MG63 (cell line): Measurements from ENCODE around the gene RAB1B. TPM values are rescaled to one million over a fixed set of nuclear protein-coding genes. Genes with fewer than 3 reads are reported as not detected.

Experiments
- DNase-seq: peaks from one replicate; pipeline ENCODE4 v3.0.0-alpha.2; 2020
- H3K27me3 ChIP-seq: fragments of 250-450 bp; sonication (Bioruptor Pico); 2 replicates; pipeline ENCODE4 v1.5.1; 2020; ENCODE audit warnings: mild to moderate bottlenecking, moderate library complexity
- H3K36me3 ChIP-seq: fragments of 250-450 bp; sonication (Bioruptor Pico); 2 replicates; pipeline ENCODE4 v1.5.1; 2020; ENCODE audit warnings: mild to moderate bottlenecking, moderate library complexity
- H3K4me3 ChIP-seq: fragments of 250-450 bp; sonication (Bioruptor Pico); 2 replicates; pipeline ENCODE4 v1.5.1; 2020; ENCODE audit warnings: mild to moderate bottlenecking, moderate library complexity
- H3K9me3 ChIP-seq: fragments of 250-450 bp; sonication (Bioruptor Pico); 2 replicates; pipeline ENCODE4 v1.5.1; 2020; ENCODE audit warnings: mild to moderate bottlenecking, moderate library complexity
- total RNA-seq: library from RNA; depleted of rRNA; stranded (reverse); fragments of >200 nt; shearing (Covaris generic); gene quantifications from 2 replicates; pipeline ENCODE4 v1.2.3, GENCODE V29; 2014; ENCODE audit warnings: low replicate concordance

Gene RAB1B
- total RNA-seq, 1 experiment from 2014 or later: 103 TPM

DNA sequence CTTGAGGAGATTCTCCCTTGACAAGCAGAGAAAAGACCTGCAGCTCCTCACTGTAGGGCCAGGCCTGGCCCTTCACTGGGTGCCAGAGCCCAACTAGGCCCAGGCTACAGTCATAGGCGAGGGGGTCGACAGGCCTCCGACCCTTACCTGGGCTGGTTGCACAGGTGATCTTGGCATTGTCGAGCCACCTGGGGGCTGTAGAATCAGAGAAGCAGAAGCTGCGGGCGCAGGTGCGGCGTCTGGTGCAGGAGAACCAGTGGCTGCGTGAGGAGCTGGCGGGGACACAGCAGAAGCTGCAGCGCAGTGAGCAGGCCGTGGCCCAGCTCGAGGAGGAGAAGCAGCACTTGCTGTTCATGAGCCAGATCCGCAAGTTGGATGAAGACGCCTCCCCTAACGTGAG, 6.9 kb upstream of the RAB1B start:
- Histone ChIP-seq H3K36me3 (peaks cover 42% of the 10 kb centered on the region), H3K9me3 (no peaks in the 10 kb centered on the region), H3K4me3 (no peak overlapping the region), H3K27me3 (no peaks in the 10 kb centered on the region)
- no peak for DNase-seq

GRCh38 chr11:66262191-66262590, 6.2 kb upstream of the RAB1B start:
- H3K27me3 ChIP-seq: no peaks in the 10 kb centered on the region
- H3K36me3 ChIP-seq: peaks cover 46% of the 10 kb centered on the region

DNA sequence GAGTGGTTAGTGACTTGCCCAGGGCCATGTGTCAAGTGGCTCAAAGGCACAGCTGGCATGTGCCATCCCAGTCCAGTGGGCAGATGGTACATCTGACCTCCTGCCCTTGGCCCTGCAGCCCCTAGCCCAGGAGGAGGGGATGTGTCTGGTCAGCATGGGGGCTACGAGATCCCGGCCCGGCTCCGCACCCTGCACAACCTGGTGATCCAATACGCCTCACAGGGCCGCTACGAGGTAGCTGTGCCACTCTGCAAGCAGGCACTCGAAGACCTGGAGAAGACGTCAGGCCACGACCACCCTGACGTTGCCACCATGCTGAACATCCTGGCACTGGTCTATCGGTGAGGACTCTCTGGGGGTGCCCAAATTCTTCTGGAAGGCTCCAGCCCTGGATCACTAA, 5.7 kb upstream of the RAB1B start:
- no peak for DNase-seq
- Histone ChIP-seq H3K4me3 (no peak overlapping the region), H3K9me3 (no peaks in the 10 kb centered on the region), H3K27me3 (no peaks in the 10 kb centered on the region), H3K36me3 (peaks cover 47% of the 10 kb centered on the region)

More at GRCh38 chr11:66262191-66262590, 6.2 kb upstream of the RAB1B start:
- H3K4me3 ChIP-seq: no peak overlapping the region
- no peaks in the 10 kb centered on the region for H3K9me3 ChIP-seq
- no peak for DNase-seq

DNA sequence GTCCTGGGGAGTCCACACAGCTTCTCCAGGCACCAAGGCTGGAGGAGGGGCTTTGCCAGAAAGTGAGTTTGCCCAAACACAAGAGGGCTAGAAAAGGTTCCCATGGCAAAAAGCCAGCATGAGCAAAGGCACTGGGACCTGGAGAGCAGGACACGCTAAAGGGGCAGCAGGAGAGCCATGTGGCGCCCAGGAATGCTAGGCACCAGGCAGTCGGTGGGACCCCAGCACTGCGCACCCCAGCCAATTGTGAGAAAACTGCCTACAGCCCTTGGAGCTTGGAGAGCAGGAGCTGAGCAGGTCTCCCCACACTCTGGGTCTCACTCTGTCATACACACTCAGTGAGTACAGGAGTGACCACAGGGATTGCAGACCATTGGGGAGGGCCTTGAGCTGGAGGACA, 5.2 kb upstream of the RAB1B start:
- Histone ChIP-seq H3K36me3 (peaks cover 47% of the 10 kb centered on the region), H3K27me3 (no peaks in the 10 kb centered on the region), H3K4me3 (no peak overlapping the region), H3K9me3 (no peaks in the 10 kb centered on the region)
- no peak for DNase-seq

- Histone ChIP-seq H3K9me3 (no peaks in the 10 kb centered on the region), H3K4me3 (no peak overlapping the region), H3K27me3 (no peaks in the 10 kb centered on the region), H3K36me3 (peaks cover 47% of the 10 kb centered on the region)
- no peak for DNase-seq
Observed at GRCh38 chr11:66263785-66264184, 4.7 kb upstream of the RAB1B start.

GRCh38 chr11:66264383-66264782, 4.1 kb upstream of the RAB1B start:
- peaks cover 42% of the 10 kb centered on the region for H3K36me3 ChIP-seq
- no peaks in the 10 kb centered on the region for H3K9me3 ChIP-seq
- no peak overlapping the region for H3K4me3 ChIP-seq
- no peak for DNase-seq
- H3K27me3 ChIP-seq: no peaks in the 10 kb centered on the region

DNA sequence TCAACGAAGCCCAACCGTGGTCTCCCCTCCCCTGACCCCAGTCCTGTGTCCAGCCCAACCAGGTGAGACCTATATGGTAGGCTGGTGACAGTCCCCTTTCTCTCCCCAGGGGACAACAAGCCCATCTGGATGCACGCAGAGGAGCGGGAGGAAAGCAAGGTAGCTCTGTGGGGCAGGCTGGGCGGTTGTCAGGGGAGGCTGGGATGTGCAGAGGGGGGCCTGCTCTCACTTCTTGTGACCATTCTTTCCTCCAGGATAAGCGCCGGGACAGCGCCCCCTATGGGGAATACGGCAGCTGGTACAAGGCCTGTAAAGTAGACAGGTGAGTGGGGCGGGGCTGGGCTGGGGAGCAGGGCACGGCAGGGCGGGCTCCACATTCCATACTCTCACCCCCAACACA, 3.5 kb upstream of the RAB1B start:
- Histone ChIP-seq H3K36me3 (peaks cover 38% of the 10 kb centered on the region), H3K4me3 (no peak overlapping the region), H3K9me3 (no peaks in the 10 kb centered on the region), H3K27me3 (no peaks in the 10 kb centered on the region)
- no peak for DNase-seq

- H3K9me3 ChIP-seq: no peaks in the 10 kb centered on the region
- H3K27me3 ChIP-seq: no peaks in the 10 kb centered on the region
- peaks cover 38% of the 10 kb centered on the region for H3K36me3 ChIP-seq
- DNase-seq: no peak
- H3K4me3 ChIP-seq: no peak overlapping the region
Observed at GRCh38 chr11:66265531-66266377, 2.7 kb upstream of the RAB1B start.

DNA sequence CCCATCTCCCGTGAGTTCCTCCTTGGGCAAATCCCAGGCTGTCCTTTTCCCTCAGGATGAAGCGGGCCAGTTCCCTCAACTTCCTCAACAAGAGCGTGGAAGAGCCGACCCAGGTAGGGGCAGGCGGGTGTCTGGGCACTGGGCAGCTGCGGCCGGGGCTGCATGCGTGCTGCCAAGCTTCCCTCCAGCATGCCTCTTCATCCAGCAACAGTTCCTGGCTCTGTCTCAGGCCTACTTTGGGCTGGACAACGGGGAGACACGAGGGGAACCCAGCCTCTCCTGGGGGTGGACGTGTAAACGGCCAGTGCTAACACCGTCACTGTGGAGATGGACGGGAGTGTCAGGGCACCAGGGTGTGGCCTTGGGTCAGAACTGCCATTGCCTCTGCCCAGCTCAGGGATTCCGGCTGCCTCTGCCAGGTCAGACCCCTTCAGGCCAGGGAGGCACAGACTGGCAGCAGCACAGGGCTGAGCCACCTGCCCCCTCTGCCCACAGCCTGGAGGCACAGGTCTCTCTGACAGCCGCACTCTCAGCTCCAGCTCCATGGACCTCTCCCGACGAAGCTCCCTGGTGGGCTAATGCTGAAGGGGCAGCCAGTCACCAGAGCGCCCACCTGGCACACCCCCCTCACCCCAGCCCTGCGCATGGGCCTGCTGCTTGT, 1.9 kb upstream of the RAB1B start:
- no peaks in the 10 kb centered on the region for H3K9me3 ChIP-seq
- DNase-seq: no peak
- H3K27me3 ChIP-seq: no peaks in the 10 kb centered on the region
- H3K4me3 ChIP-seq: no peak overlapping the region
- H3K36me3 ChIP-seq: peaks cover 40% of the 10 kb centered on the region

- H3K36me3 ChIP-seq: peaks cover 42% of the 10 kb centered on the region
- no peak for DNase-seq
- no peaks in the 10 kb centered on the region for H3K9me3 ChIP-seq
- H3K27me3 ChIP-seq: no peaks in the 10 kb centered on the region
- no peak overlapping the region for H3K4me3 ChIP-seq
Observed at GRCh38 chr11:66267039-66267378, 1.4 kb upstream of the RAB1B start.

- Histone ChIP-seq H3K36me3 (peaks cover 44% of the 10 kb centered on the region), H3K9me3 (no peaks in the 10 kb centered on the region), H3K4me3 (peak overlapping the region; percentile 90), H3K27me3 (no peaks in the 10 kb centered on the region)
- peak; percentile 67 for DNase-seq
Observed at GRCh38 chr11:66267379-66268243, 828 bp upstream of the RAB1B start.

- peaks cover 57% of the 10 kb centered on the region for H3K36me3 ChIP-seq
- H3K9me3 ChIP-seq: no peaks in the 10 kb centered on the region
- H3K4me3 ChIP-seq: peak overlapping the region; percentile 90
- H3K27me3 ChIP-seq: no peaks in the 10 kb centered on the region
- DNase-seq: peak; percentile 31
Observed at GRCh38 chr11:66268952-66269905, 790 bp downstream of the RAB1B start.

DNA sequence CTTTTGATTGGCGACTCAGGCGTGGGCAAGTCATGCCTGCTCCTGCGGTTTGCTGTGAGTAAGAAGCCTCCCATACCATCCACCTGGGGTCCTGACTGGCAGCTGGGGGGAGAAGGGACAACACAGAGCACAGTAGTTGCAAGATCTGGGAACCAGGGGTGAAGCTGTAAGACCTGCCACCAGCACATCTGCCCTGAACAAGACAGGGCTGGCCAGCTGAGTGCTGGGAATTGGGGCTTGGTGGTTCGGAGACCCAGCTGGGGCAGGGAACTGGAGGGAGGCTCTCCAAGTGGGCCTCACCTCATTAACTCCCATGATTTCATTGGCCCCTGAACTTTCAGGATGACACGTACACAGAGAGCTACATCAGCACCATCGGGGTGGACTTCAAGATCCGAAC, 3.4 kb downstream of the RAB1B start:
- DNase-seq: no peak
- Histone ChIP-seq H3K36me3 (peaks cover 53% of the 10 kb centered on the region), H3K27me3 (no peaks in the 10 kb centered on the region), H3K4me3 (no peak overlapping the region), H3K9me3 (no peaks in the 10 kb centered on the region)

- Histone ChIP-seq H3K27me3 (no peaks in the 10 kb centered on the region), H3K36me3 (peaks cover 50% of the 10 kb centered on the region), H3K9me3 (no peaks in the 10 kb centered on the region), H3K4me3 (no peak overlapping the region)
- no peak for DNase-seq
Observed at GRCh38 chr11:66272596-66272995, 4.2 kb downstream of the RAB1B start.

DNA sequence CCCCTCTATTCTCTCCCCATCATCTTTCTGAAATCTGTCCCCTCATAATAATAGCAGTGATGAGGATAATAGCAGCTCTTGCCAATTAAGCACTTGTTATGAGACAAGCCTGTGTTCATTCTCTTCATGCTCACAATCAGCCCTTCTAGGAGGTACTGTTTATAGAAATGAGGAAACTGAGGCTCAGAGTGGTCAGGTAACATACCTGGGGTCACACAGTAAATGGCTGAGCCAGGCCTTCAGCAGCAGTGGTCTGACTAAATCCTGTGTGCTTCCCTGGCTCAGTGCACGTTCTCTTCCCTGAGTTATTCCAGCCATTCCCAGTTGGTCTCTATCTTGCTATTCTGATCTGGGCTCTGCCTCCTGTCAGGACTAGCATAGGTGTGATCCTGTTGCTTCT, 5.8 kb downstream of the RAB1B start:
- Histone ChIP-seq H3K36me3 (peaks cover 50% of the 10 kb centered on the region), H3K9me3 (no peaks in the 10 kb centered on the region)
- no peak for DNase-seq

DNA sequence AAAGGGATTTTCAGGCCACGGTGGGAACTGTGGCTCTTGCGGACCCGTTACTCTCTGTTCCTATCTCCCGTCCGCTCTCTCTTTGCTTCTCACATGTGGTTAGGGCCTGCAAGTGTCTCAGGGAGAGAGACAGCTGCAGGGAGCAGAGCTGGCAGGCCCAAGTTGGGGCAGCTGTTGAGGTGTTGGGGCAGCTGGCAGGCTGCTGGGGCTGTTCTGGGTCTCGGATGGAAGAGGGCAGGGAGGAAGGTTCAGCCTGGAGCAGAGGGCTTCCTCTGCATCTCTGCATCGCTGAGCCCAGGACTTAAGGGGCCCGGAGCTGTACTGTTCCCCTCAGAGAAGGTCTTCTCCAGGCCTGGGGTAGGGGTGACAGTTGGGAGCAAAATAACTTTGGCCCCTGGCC, 7.0 kb downstream of the RAB1B start:
- no peak for DNase-seq
- peaks cover 44% of the 10 kb centered on the region for H3K36me3 ChIP-seq

More for the DNA sequence above, 5.8 kb downstream of the RAB1B start:
- Histone ChIP-seq H3K4me3 (no peak overlapping the region), H3K27me3 (no peaks in the 10 kb centered on the region)

More for the DNA sequence above, 7.0 kb downstream of the RAB1B start:
- H3K27me3 ChIP-seq: no peaks in the 10 kb centered on the region
- H3K9me3 ChIP-seq: no peaks in the 10 kb centered on the region
- no peak overlapping the region for H3K4me3 ChIP-seq
